Large intestine (tissue), 3 donors: ENCODE data around the gene TRMT2A. TPM values are rescaled to one million over a fixed set of nuclear protein-coding genes. Genes with fewer than 3 reads are reported as not detected.
"Not testable (repeated sequence)": the region's sequence is repeated elsewhere in the genome, so short reads cannot be mapped to it uniquely, and the experiment has no call there.

Experiments
- DNase-seq, 2 donors: peaks; one replicate each; pipeline versions ENCODE4 v3.0.0 to v3.0.0-alpha.2; 2013
- H3K27ac ChIP-seq: one replicate; pipeline ENCODE4 v1.5.1; 2013; ENCODE audit warnings: low read length
- H3K27me3 ChIP-seq: 2 replicates; pipeline ENCODE4 v1.6.1; 2013; ENCODE audit warnings: low read length; ENCODE audit not compliant: control insufficient read depth, insufficient read depth
- H3K36me3 ChIP-seq: 2 replicates; pipeline ENCODE4 v1.6.1; 2013; ENCODE audit warnings: low read length; ENCODE audit not compliant: control insufficient read depth, insufficient read depth
- H3K4me1 ChIP-seq: one replicate; pipeline ENCODE4 v1.6.1; 2013; ENCODE audit warnings: low read length; ENCODE audit not compliant: control insufficient read depth, insufficient read depth
- H3K4me3 ChIP-seq: one replicate; pipeline ENCODE4 v1.5.1; 2013; ENCODE audit warnings: low read length
- H3K9me3 ChIP-seq: one replicate; pipeline ENCODE4 v1.6.1; 2013; ENCODE audit warnings: mild to moderate bottlenecking, low read depth, low read length, moderate library complexity; ENCODE audit not compliant: control insufficient read depth
- WGBS: methylation state at CpG from one replicate; pipeline ENCODE4 v1.1.5; 2013; ENCODE audit warnings: low lambda C conversion rate; ENCODE audit not compliant: insufficient coverage; 5-methylcytosine and 5-hydroxymethylcytosine counted together
- polyA plus RNA-seq: library from polyadenylated mRNA; unstranded; fragments of 120-200 nt; gene quantifications from one replicate; pipeline ENCODE4 v1.2.1, GENCODE V29; 2013

The TRMT2A gene
- polyA plus RNA-seq, 1 donor = 51.3 TPM

DNA sequence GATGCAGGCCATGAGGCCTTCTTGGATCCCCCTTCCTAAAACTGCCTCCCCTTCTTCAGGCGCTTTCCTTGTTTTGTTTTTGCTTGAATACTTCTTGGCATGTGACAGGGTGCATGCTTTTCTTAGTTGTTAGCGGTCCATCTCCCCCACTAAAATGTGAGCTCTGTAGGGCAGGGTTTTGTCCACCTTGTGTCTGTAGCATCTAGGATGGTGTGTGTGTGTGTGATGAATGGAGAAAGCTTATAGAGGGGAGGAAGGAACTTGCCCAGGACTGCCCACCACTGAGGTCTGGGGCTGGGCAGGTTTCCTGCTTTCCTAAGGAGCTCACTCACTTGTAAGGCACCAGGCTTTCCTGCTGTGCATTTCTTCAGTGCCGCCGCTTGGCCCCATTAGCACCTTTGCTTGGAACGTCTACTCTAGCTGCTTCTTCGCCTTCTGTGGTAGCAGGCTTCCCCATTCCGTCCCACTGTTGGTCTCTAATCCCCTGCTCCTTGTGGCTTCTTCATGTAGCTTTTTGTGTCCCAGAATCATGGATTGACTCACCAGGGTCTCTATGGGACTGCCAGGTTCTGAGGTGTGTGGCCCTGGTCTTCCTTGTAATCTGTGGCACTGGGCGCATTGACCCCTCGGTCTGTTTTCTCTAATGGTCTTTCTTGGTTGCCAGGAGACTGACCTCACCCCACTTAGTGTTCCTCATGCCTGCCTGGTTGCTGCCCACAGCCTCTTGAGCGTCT, 33.7 kb downstream of the TRMT2A start:
- H3K4me3 ChIP-seq = no peak overlapping the region
- no CpG with 5 or more reads among the region's 10 CpGs for WGBS
- H3K27me3 ChIP-seq = no peaks in the 10 kb centered on the region
- no peak for DNase-seq
- H3K9me3 ChIP-seq = peaks cover 5% of the 10 kb centered on the region
- H3K27ac ChIP-seq = no peak overlapping the region
- H3K36me3 ChIP-seq = peaks cover 33% of the 10 kb centered on the region
- peaks cover 25% of the 10 kb centered on the region for H3K4me1 ChIP-seq

DNA sequence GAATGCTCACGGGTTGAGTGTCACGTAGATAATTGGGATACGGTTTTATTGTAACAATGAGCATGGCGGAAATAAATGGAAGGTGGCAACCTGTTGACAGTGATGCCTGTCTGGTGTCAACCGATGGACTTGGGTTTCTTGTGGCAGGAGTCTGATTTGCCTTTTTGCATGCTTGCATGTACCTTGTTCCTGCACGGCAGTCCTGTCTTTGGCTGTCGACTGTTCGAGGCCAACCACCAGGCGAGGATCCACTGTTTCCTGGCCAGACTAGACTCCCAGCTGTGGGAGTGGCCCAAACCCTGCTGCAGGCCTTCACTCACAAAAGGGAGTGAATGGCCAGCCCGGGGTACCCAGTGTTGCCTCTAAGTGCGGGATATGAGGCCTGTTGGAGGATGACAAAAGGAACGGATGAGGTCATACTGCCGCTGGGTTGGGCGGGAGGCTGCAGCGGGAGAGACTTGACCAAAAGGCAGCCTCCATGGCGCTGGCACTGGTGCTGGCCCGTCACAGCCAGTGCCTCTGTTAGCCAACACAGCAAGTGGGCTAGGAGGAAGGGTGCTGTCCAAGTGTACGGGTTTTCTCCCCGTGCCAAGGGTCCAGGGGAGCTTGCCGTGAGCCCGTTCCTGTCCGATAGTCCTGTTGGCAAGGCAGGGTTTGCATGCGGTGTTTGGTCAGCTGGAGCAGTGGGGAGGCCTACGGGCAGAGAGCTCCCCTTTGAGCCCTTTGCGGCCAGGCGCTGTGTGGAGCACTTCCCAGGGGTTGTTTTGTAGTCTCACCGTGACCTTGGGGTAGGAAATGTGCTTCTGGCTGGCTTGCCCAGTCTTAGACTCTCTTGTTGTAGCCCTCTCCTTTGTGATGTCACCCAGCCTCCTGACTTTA, 36.0 kb downstream of the TRMT2A start:
- no peaks in the 10 kb centered on the region for H3K27me3 ChIP-seq
- no CpG with 5 or more reads among the region's 27 CpGs for WGBS

DNA sequence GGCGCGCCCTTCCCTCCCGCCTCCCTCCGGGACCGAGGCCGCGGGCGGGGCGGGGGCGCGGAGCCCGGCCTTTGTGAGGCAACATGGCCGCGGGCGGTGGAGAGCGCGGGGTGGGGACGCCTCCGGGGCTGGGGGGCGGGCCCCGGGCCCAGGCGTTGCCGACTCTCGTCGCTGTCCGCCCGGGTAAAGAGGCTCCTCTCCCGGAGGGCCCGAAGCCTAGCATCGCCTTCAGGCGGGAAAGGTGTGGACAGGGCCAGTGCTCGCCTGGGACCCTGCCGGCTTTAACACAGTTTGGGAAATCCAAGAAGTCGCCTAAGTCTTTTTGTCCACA, 36.6 kb downstream of the TRMT2A start:
- Histone ChIP-seq H3K36me3 (peaks cover 4% of the 10 kb centered on the region), H3K4me1 (peaks cover 25% of the 10 kb centered on the region), H3K4me3 (peak overlapping the region; percentile 79), H3K9me3 (no peaks in the 10 kb centered on the region), H3K27me3 (no peaks in the 10 kb centered on the region), H3K27ac (peak overlapping the region; percentile 90)
- WGBS = no CpG with 5 or more reads among the region's 34 CpGs
- DNase-seq = peak in 1 of 2 donors; percentile 35

More for the DNA sequence above, 36.0 kb downstream of the TRMT2A start:
- Histone ChIP-seq H3K4me3 (peak overlapping the region; percentile 79), H3K4me1 (peaks cover 25% of the 10 kb centered on the region), H3K36me3 (peaks cover 10% of the 10 kb centered on the region), H3K9me3 (peaks cover 4% of the 10 kb centered on the region), H3K27ac (peak overlapping the region; percentile 90)
- peak; percentile 19 to 57 for DNase-seq

- DNase-seq = peak; percentile 97 to 99
- Histone ChIP-seq H3K27ac (peak within 1 kb of the TSS; percentile 90), H3K9me3 (no peaks in the 10 kb centered on the region), H3K27me3 (no peaks in the 10 kb centered on the region), H3K4me3 (peak within 1 kb of the TSS; percentile 79), H3K4me1 (peaks cover 25% of the 10 kb centered on the region), H3K36me3 (peaks cover 4% of the 10 kb centered on the region)
- WGBS = no CpG with 5 or more reads among the region's 100 CpGs
Measured at GRCh38 chr22:20079745-20080444, 37.1 kb downstream of the TRMT2A start, which contains the start of gene DGCR8. TSS of gene DGCR8 (plus strand) at chr22:20080241. CDS start at chr22:20085964, 5,723 bp downstream.

DNA sequence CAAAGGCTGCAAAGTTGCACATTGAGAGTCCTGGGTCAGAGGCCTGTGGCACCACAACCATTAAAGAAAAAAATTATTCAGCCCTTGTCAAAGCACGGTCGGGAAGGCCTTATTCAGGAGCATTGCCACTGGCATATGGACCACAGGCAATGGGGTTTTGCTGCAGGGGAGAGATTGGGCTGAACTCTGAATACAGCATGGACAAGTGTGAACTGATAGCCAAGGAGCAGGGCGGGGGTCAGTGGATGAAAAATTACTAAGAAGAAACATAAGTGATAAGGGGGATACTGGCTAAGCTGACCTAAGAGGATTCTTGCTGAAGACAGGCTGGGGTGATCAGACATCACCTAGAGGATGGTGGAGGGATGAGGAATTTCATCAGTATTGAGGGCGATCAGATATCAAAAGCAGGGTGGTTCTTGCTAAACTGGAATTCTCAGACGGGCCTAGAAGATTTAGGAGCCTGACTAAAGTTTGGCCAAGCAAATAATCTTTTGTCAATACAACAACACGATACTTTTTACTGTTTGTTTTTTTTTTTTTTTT, 40.3 kb downstream of the TRMT2A start:
- WGBS = 70% methylated on average over 2 of the region's 6 CpGs
- Histone ChIP-seq H3K4me3 (no peak overlapping the region), H3K27ac (no peak overlapping the region), H3K27me3 (no peaks in the 10 kb centered on the region), H3K36me3 (no peaks in the 10 kb centered on the region), H3K9me3 (no peaks in the 10 kb centered on the region), H3K4me1 (peaks cover 15% of the 10 kb centered on the region)
- no peak for DNase-seq

GRCh38 chr22:20071524-20071972, 45.5 kb downstream of the TRMT2A start:
- WGBS = 85% methylated on average over 5 of the region's 8 CpGs
- Histone ChIP-seq H3K27ac (no peak overlapping the region), H3K4me1 (no peaks in the 10 kb centered on the region), H3K4me3 (no peak overlapping the region), H3K9me3 (no peaks in the 10 kb centered on the region), H3K27me3 (no peaks in the 10 kb centered on the region), H3K36me3 (no peaks in the 10 kb centered on the region)
- DNase-seq = no peak

- Histone ChIP-seq H3K27ac (no peak overlapping the region), H3K27me3 (no peaks in the 10 kb centered on the region), H3K4me3 (no peak overlapping the region), H3K36me3 (peaks cover 4% of the 10 kb centered on the region), H3K4me1 (no peaks in the 10 kb centered on the region), H3K9me3 (no peaks in the 10 kb centered on the region)
- no peak for DNase-seq
- no CpG with 5 or more reads among the region's 7 CpGs for WGBS
Measured at GRCh38 chr22:20069331-20070042, 47.5 kb downstream of the TRMT2A start.

DNA sequence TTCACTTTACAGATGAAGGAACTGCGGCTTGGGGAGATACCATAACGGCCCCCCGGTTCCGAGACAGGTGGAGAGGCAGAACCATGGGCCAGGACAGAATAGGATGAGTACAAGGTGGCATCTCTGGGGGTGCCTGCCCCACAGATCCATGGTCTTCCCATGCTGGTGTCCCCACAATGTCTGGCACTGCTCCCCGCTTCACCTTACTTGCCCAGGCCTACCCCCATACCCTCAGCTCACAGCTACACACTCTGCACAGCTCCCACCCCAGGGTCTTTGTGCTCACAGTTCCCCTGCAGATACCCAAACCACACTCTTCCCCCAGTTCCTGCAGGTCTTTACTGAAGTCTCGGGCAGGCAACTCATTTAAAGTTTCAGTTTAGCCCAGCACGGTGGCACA, 48.4 kb downstream of the TRMT2A start:
- no peaks in the 10 kb centered on the region for H3K9me3 ChIP-seq
- no CpG with 5 or more reads among the region's 7 CpGs for WGBS
- no peaks in the 10 kb centered on the region for H3K27me3 ChIP-seq
- H3K36me3 ChIP-seq = peaks cover 8% of the 10 kb centered on the region
- H3K4me1 ChIP-seq = no peaks in the 10 kb centered on the region
- no peak overlapping the region for H3K4me3 ChIP-seq
- no peak for DNase-seq
- no peak overlapping the region for H3K27ac ChIP-seq

DNA sequence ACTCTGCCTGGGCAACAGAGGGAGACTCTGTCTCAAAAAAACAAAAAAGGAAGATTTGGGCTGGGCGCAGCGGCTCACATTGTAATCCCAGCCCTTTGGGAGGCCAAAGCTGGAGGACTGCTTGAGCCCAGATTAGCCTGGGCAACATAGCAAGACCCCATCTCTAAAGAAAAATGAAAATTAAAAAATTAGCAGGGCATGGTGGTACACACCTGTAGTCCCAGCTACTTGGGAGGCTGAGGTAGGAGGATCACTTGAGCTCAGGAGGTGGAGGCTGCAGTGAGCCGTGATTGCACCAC, 49.7 kb downstream of the TRMT2A start:
- not testable (repeated sequence) for H3K27me3 ChIP-seq, H3K27ac ChIP-seq, DNase-seq, H3K9me3 ChIP-seq, H3K4me1 ChIP-seq, H3K4me3 ChIP-seq
- 100% methylated on average over 2 of the region's 3 CpGs for WGBS
- H3K36me3 ChIP-seq = peaks cover 19% of the 10 kb centered on the region
